NCI-H345 (cell line): ENCODE data around the gene TCF4.

Source experiments
- DNase-seq: peaks from one replicate; lab custom pipeline; 2025; lab: John Stamatoyannopoulos, UW

TCF4 gene

DNA sequence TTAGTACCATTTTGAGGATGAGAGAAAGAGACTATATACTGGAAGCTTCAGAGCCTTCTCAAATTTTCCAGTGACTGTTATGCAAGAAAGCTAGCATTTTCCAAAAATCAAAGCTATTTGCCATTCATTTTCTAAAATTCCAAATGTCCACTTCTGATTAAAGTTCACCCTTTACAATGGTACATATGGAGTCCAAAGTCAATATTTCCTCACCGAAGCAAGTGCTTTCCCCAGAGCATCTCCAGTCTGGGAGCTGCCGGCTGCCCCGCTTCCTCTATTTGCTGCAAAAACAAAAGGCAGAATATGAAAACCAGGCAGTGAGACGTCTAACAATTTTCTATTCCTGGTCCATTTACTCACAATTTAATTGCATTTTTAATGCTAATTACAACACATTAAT lies 326.7 kb downstream of the TCF4 start:
- no peak for DNase-seq

DNA sequence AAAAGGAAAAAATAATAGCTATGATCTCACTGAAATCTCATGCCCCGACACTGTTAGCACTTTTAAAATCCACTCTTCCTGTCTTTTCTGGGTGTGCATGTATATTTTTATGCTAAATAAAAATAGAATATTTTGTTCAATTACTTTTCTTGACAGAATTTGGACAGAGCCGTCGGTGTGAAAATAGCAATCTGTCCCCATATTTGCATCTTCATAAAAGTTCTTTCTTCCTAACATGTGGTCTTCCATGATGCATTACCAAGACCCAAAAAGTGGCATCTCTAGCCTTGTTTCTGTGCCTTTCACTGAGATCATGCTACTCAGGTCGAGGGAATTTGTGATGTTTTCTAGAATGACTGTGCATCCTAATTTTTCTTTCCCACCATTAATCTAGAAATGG lies 329.9 kb downstream of the TCF4 start:
- no peak for DNase-seq

DNA sequence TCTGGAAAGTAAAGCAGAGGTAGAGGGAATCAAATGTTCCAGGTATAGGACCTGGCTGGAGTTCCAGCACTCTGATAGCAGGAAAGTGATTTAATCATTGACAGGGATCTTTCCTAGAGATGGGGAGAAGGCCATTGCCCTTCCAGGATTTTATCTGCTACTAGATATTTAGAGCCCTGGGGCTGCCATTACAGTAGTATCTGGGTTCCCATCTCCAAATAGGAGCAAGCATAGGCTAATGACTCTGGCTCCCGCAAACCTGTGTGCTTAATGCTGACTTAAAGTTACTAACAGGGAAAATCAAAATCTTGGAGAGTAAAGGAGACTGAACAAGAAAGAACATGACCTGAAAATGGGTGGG lies 331.1 kb downstream of the TCF4 start:
- DNase-seq: no peak

DNA sequence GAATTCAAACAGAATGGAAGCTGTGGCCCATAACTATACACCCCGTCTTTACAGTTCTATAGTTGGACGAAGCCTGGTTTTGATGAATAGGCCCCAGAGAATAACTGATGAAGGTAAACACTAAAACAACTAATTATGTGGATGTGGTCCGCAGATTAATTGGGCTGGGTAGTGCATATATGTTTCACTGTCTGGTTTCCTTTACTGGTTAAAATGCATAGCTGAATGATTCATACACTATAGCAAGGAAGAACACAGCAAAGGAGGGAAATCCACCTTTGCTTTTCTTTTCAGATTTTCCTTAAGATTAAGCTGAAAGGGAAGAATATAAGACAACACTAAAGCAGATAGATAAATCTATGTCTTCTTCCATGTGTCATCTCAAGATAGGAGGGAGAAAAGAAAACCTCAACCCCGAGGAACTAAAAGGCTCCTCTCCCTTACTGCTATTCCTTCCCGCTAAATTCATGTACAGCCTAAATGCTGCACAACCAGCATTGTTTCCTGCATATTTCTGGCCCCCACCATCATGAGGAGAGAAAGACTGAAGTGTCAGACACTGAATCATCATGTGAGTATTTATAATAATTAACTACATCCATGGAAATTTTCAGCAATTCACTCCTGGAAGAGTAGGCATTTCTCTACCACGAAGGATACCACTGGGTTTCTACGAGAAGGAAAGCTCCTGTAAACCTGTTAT lies 331.6 kb downstream of the TCF4 start:
- no peak for DNase-seq

DNA sequence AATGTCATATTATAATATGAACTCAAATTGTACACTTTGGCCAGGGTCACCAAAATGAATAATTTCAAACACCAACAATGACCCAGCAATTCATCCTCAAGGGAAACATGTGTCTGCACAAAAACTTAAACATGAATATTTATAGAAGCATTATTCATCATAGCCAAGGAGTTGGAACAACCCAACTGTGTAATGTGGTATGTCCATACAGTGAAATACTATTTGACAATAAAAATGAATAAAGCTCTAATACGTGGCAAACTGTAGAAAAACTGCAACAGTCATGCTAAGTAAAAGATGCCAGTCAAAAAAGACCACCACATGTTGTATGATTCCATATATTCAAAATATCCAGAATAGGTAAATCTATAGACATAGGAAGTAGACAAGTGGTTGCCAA lies 334.2 kb downstream of the TCF4 start:
- DNase-seq: no peak

DNA sequence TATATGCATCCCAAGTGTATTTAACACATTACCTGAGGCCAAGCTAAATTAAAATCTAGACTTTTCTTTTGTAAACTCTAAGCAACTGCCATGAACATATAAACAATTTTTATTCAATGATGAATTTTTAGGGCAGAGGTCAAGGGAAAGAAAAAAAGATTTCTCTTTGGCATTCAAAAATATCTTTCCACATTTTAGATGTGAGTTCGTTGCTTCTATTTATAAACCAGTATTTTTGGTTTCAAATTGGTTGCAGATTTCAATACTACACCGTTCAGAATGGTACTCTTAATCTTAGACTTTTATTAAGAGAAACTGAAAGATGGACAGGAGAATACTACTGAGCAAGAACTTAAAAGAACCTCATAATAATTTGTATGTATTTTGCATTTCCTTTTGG lies 335.1 kb downstream of the TCF4 start:
- DNase-seq: no peak

DNA sequence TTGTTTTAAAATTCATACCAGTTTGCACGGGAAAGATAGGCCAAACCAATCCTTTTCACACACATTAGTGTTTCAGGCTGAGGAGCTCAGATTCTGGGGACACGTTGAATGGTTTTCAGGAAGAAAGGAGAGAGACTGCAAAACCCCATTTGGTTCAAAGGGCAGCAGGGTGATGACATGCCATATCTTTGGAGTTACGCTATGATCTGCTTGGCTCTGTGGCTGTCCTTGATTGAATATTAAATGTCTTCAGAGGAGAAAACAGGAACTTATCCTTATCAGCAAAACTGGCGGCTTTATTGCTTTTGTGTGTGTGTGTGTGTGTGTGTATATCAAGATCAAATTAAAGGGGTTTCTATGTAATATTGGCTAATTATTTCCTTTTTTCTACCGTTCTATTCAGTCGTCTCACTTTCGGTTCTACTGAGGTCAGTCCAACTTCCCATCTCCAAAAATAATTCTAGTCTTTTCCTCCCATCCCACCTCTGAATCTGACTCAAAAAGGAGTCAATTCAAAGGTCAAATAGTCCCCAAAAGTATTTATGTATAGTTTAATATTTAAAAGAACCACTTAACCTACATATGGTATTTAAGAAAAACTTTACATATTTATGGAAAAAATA lies 335.8 kb downstream of the TCF4 start:
- no peak for DNase-seq

DNA sequence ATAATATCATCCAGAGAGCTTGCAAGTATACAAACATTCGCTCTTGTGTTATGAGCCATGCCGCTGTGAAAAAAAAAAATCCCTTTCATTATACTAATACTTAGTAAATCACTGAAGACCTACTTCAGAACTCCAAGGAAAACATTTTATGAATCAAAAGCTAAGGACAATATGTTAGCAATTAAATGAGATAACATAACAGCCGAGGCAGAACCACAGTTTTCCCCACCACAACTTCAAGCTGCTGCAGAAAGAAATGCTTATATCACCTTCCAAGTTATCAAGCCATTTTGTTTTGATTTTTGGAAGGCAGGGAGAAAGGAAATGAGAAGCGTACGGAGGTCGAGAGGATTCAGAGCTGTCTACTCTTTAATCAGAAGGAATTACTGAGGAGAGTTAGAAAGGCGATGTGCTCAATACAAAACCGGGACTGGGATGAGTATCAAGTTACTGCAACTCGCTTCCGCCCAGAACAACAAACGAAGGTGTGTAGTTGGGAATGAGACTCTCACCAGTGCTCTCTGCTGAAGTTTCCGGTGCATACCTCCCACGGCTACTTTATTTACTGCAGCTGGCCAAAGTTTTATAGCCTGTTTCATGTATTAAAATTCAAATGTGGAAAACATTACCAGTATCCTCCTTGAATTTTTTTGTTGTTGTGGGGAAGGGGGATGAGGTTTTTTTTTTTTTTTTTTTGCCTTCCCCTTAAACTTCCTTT lies 336.6 kb downstream of the TCF4 start:
- no peak for DNase-seq

DNA sequence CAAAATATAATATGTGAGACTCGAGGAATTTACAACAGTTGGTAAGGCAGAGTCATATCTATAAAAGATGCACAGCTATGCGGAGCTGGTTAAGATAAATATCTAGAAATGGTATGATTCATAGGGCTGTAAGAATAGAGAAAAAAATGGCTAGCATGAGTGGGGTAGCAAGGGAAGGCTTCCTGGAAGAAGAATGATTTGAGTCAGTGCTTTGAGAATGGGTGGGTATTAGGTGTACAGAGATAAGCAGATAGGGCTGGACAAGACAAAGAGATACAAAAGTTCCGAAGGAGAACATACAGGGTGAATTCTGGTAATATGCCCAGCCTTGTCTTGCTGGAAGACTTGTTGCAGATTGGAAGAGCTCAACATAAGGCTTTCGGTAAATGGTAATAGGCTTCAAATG lies 337.2 kb downstream of the TCF4 start:
- no peak for DNase-seq

DNA sequence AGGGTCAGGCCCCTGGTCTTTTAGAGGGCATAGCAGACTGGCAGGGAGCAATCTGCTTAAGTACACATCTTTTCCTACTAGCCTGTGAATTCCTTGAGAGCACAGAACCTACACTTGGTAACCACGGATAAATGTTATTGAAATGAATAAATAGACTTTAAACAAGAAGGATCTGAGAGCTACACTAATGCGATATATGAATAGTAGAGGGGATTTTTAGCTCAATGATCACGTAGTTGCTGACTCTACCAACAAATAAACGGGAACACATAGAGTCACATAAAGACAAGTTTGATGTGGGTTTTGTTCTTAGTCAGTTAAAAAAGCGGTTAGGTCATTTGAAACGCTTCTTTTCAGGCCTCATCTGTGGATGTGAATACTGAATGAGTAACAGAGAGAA lies 338.4 kb downstream of the TCF4 start:
- no peak for DNase-seq

DNA sequence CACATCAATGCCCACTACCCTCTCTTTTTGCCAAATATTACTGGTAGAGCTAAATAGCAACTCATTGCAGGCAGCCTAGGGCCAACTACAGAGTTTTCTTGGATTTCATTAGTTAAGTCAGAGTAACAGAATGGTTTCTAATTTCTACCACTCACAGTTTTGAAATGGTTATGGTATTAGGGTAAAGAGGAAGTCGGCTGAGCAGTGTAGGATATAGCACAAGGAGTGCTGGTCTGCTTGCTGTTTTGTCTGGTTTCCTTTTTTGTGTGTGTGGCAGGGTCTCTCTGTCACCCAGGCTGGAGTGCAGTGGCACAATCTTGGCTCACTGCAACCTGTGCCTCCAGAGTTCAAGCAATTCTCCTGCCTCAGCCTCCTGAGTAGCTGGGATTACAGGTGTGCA lies 339.5 kb downstream of the TCF4 start:
- DNase-seq: no peak

DNA sequence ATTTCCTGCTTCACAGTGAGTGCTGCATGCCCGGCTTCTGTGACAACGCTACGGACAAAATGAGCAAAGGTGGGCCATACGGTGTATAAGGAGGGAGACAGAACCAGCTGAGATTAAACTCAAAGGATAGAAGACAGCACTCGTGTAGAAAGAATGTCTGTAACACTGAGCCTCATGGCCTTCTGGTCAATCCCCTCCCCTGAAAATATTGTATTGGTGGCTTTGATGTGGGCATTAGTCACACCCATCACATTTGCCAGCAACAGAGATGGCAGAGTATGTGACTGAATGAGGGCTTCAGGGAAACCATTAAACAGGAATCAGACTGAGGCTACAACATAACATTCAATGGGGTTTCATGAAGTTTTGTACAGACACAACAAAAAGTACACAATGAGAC lies 341.0 kb downstream of the TCF4 start:
- no peak for DNase-seq

DNA sequence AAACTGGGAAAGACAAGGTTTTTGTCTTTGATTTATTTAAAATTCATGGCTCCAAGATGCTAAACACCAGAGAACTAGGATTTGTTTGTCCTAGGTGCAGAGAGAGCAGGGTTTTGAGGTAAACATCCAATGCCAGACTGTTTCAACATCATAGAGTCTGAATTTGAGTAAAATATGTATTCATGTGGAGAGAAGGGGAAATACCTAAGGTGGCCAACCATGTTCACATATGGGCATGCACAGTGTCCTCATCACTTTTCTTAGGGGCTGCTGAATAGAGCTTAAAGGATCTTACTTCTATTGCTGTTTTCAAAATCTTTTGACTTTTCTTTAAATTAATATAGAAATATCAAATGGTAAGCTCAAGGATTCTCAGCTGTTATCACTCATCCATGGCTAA lies 341.7 kb downstream of the TCF4 start:
- DNase-seq: no peak

DNA sequence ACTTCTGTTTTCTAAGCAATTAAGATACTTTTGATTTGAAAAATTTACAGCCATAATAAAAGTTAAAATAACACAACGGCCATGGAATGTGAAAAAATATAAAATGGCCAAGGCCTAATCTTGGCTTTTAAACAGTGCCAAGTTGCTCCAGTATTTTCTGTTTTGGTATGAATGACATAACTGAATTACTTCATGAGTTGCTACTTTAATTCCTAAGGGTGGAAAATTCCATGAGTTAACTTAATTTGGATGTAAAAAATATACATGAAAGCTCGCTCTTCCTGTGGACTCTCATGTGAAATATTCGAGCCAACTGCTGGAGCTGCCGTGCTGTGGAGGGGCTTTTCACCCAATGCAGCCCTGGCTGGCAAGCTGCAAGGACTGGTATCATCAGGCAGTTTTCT lies 342.8 kb downstream of the TCF4 start:
- no peak for DNase-seq

DNA sequence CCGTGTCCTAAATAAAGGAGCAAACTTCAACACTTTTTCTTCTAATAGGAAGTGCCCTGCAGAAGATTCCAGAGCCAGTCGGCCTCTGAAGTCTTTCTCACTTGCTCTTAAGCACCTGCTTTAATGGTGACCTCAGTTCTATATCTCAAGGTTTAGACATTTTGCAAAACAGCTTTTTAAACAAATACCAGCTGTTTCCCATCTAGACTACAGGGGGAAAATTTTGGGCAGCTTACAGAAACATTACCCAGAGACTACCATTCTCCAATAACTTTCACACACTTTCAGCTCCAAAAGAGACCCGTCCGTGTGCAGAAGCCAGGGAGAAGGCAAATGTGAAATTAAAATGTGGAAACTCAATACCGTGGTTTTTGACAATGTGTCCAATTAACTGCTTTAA lies 343.4 kb downstream of the TCF4 start:
- no peak for DNase-seq

DNA sequence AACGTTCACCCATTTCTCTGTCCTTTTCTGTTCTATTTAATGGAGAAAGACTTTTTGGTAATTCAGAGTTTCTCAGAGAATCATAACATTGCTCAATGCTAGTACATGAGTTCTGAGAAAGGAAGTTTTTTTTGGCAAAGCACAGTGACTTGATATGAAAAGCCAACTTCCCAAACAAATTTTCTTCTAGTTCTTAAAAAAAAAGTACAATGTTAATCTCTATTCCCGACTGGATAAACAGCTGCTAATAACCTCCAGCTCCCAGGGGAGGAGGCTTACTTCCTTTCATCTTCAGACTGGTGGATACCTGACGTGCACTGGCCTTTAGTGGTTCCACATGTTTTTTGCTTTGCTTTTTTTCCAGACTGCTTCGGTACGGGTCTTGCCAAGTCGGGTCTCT lies 344.1 kb downstream of the TCF4 start:
- no peak for DNase-seq

DNA sequence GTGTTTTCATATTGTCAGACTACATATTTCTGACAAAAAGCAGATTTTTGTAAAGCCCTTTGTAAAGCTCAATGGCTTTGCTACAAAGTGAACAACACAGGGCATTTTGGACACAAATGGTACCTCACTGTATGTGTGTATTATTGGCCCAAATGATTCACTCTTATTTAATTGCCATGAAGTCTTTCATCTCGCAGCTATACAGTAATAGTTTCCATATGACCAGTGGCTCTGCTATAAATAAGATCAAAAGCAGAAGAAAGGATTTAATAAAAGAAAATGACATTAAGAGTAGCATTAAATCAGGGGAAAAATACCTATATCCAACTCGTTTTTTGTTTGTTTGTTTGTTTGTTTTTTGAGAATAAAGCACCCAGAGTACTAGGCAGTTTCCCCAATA lies 344.7 kb downstream of the TCF4 start:
- DNase-seq: no peak

DNA sequence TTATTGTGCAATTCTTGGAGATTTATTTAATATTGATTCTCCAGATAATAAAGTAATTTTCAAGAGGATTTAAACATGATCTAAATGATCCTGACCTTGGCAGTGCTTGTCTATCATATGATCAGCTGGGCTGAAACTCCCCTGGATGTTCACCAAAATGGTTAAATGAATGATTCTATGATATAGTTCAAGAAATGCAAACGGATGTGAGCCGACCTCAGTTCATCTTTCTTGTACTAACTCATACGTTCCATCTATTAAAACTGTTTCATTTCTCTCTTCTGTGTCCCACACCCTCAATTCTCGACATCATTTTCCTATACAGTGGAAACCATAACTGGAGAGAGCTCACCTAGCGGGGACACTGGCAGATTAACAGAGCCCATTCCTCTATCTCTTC lies 347.0 kb downstream of the TCF4 start:
- no peak for DNase-seq

DNA sequence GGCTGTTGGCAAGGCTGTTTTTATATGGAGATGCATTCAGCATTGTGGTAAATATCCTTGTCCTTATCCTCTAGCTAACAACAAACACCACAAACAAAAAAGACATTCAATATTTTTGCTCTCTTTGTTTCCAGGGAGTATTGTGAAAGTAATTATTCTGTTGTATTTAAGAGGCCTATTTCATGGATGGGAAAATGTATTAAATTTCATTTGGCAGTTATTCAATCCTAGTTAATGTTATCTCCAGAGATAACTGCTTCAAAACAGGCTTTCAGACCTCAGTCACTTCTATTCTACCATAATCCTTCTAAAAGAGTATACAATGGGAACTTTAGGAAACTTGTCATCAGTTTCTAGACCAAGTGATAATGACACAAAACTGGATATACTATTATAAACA lies 348.3 kb downstream of the TCF4 start:
- no peak for DNase-seq

DNA sequence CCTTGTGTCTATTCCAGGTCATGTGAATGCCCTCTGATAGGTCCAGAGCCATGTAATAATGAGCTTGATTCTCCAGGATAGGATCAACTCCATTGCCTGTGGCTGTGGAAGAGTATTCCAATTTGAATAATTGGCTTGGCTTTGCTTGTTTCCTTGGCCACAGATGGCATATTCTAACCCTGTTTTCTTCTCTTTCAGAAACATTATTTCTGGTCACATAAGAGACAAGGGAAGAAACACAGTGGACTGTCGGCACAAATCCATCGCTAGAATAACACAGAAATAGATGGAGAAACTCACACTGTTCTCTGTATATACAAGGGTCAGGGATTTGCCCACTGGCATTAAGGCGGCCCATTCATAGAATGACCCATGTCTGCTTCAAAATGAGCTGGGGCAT lies 350.3 kb downstream of the TCF4 start:
- no peak for DNase-seq

DNA sequence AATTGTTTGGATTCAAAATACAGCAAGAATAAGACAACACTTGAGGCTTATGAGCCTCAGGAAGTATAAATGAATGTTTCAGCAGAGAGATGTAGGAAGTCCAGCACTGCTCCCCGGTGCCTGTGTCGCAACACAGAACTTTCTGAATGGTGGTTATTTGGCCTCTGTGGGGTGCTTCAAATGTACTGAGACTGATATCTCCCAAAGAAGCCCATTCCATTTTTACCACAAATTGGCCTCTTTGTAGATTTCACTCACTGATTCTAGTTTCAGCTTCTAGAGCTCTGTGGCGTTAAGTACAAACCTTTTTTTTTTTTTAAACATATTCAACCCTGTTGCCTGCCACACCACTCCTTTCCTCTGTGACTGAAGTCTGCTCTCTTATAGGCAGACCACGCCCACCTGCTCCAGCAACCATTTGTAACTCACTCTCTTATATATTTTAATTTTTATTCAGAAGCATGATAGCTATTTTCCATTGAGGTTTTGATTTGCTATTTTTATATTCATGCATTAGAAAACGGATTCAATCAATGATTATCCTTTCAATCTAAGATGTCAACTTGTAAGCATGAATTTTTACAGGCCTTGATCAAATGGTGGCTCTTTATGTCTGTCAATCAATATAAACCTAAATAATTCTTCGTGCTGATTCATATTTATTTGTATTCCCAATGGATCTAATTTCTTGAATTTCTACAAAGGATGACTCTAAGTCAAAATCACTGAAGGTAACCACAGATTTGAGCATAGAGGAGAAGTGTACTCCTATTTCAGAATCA lies 351.7 kb downstream of the TCF4 start:
- DNase-seq: no peak

DNA sequence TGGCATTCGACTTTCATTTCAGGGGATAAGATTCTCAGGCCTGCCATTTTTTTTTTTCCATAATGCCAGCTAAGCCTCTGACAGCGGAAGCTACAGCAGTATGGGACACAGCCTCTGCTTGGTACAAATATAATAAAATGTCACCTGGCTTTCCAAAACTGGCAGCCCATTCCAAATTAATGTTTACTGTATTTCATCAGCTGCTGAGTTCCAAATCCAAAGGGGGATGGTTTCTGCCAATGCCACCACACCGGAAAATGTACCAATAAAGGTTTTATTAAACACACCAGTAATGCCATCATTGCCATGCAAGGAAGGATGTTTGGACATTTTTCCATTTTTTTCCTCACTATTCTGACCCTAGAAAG lies 352.9 kb downstream of the TCF4 start:
- no peak for DNase-seq
